ENCODE data around the gene HOXA6. TPM values are rescaled to one million over a fixed set of nuclear protein-coding genes. Genes with fewer than 3 reads are reported as not detected.

HOXA6 gene
- total and polyA plus RNA-seq, 10 of the 15 experiments (the other 5 are each of a cell fraction or from before 2014, with no cell fraction given) = 0.08 TPM; not detected in 9

DNA sequence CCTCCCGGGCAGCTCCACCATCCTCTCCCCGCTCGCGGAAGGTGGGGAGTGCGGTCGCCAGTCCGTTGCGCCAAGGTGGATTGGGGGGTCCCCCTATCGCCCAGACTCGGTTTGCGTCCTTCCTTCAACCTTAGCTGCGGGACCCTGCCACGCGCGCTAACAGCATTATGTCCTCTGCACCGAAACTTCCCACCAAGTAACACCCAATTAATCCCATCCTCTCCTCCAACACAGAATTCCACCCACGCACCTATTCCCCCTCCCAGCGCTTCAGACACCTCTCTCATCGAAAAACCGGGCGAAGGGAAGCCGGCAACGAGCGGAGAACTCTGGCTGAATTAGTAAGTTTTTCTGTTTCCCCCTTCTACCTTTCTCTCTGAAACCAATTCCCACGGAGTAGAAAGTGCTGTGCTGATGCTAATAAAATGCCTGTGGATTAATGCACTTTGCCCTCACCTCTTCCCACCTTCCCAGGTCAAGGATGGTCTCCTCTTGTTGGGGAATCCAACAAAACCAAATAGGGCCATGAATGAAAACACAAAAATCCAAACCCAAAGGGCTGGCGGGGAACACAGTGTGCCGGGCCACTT lies 3.9 kb upstream of the HOXA6 start:
- FAIRE-seq (no peak), DNase-seq (ENCODE audit: low read depth, low spot score) (no peak), ATAC-seq (no peak)
- Histone ChIP-seq H3K79me2 (ENCODE audit: control insufficient read depth, insufficient read depth, low read length) (no peaks in the 10 kb centered on the region), H3K9ac (ENCODE audit: control insufficient read depth, insufficient read depth, low read length) (no peak overlapping the region), H3K27me3 (replicated peaks in 1 of 2; ENCODE audit: control insufficient read depth in 2 of 2, insufficient read depth in 2 of 2, low read length in 1 of 2) (peaks cover 20 to 63% of the 10 kb centered on the region in 2 experiments), H3K36me3 (ENCODE audit: control insufficient read depth in 2 of 2, insufficient read depth in 2 of 2, low read length in 1 of 2) (no peaks in the 10 kb centered on the region), H3K4me1 (ENCODE audit: control insufficient read depth, insufficient read depth, low read length) (no peaks in the 10 kb centered on the region; the same call in 1 of the 2 replicates), H3K9me3 (replicated peaks; ENCODE audit: control insufficient read depth, insufficient read depth, low read length) (no peaks in the 10 kb centered on the region; the same call in 2 of the 3 replicates), H4K20me1 (ENCODE audit: control insufficient read depth, insufficient read depth) (no peaks in the 10 kb centered on the region), H3K27ac (ENCODE audit: control insufficient read depth, insufficient read depth) (no peak overlapping the region), H2AFZ (ENCODE audit: control insufficient read depth, low read depth, low read length) (peak overlapping the region; percentile 77; the same call in 1 of the 2 replicates), H3K4me3 (peak overlapping the region; percentile 67), H3K4me2 (ENCODE audit: control insufficient read depth, insufficient read depth) (peak overlapping the region; percentile 91)
- in situ Hi-C loops (cut with MboI) (loop anchor here (25.0 kb wide), 1 partner anchor 1064 kb away; no protein-coding TSS in a partner anchor), intact Hi-C loops (cut with micrococcal nuclease; ENCODE audit: unreplicated experiment) (no loop called here)
- POLR2A ChIA-PET = no interaction called here
- CTCF ChIA-PET = interaction anchor here (0.8 to 5.5 kb wide), 16 partner anchors 8 to 1257 kb away, joined by 3 to 38 read pairs (median 6); no protein-coding TSS in a partner anchor
- SMC1A ChIA-PET (ENCODE audit: uncharacterized antibody, unreplicated experiment) = interaction anchor here (1.1 to 3.2 kb wide), 9 partner anchors 8 to 1259 kb away, joined by 3 to 17 read pairs (median 4); partner anchors contain the start of gene SKAP2
- no TSS peak for BruUV-seq (replicated peaks)
- TF ChIP-seq SUPT20H (IDR thresholded peaks at IDR 0.05; ENCODE audit: borderline replicate concordance, control insufficient read depth, low read depth, low read length) (no peak), EGR1 (IDR thresholded peaks at IDR 0.05; ENCODE audit: borderline replicate concordance in 1 of 2, low read depth in 2 of 2, low read length in 2 of 2) (0 out of 3 replicates have a peak, but pooled peaks of 1 of the 2 experiments have one; percentile 10), YY1 (IDR thresholded peaks at IDR 0.05; ENCODE audit: low read depth, low read length) (no peak), PML (IDR thresholded peaks at IDR 0.05; ENCODE audit: low read length) (no peak)
- TF ChIP-seq, protein P1, sequence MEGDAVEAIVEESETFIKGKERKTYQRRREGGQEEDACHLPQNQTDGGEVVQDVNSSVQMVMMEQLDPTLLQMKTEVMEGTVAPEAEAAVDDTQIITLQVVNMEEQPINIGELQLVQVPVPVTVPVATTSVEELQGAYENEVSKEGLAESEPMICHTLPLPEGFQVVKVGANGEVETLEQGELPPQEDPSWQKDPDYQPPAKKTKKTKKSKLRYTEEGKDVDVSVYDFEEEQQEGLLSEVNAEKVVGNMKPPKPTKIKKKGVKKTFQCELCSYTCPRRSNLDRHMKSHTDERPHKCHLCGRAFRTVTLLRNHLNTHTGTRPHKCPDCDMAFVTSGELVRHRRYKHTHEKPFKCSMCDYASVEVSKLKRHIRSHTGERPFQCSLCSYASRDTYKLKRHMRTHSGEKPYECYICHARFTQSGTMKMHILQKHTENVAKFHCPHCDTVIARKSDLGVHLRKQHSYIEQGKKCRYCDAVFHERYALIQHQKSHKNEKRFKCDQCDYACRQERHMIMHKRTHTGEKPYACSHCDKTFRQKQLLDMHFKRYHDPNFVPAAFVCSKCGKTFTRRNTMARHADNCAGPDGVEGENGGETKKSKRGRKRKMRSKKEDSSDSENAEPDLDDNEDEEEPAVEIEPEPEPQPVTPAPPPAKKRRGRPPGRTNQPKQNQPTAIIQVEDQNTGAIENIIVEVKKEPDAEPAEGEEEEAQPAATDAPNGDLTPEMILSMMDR (IDR thresholded peaks at IDR 0.05 in 2 of 3, conservative IDR thresholded peaks at IDR 0.05 in 1 of 3; ENCODE audit: control insufficient read depth in 2 of 3, extremely low read depth in 1 of 3, insufficient read depth in 1 of 3, low read depth in 3 of 3, low read length in 3 of 3) = peak in 1 of 3 experiments; percentile 6; a peak in 1 of 6 replicates
- TF ChIP-seq, protein P2, sequence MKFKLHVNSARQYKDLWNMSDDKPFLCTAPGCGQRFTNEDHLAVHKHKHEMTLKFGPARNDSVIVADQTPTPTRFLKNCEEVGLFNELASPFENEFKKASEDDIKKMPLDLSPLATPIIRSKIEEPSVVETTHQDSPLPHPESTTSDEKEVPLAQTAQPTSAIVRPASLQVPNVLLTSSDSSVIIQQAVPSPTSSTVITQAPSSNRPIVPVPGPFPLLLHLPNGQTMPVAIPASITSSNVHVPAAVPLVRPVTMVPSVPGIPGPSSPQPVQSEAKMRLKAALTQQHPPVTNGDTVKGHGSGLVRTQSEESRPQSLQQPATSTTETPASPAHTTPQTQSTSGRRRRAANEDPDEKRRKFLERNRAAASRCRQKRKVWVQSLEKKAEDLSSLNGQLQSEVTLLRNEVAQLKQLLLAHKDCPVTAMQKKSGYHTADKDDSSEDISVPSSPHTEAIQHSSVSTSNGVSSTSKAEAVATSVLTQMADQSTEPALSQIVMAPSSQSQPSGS (IDR thresholded peaks at IDR 0.05; ENCODE audit: low read length) = no peak
- WGBS (ENCODE audit: insufficient coverage, insufficient replicate concordance, low lambda C conversion rate, missing lambda C conversion rate) = under 1% methylated on average over 27 of the region's 27 CpGs
- RAD21 ChIA-PET (ENCODE audit: unreplicated experiment) = interaction anchor here (0.8 to 2.8 kb wide), 9 partner anchors 17 to 782 kb away, joined by 3 to 10 read pairs (median 4); partner anchors contain the start of gene HOXA1

All from GM12878 (cell line).